ENCODE measurements around the gene EXTL2. TPM values are rescaled to one million over a fixed set of nuclear protein-coding genes. Genes with fewer than 3 reads are reported as not detected.

EXTL2 gene, protein sequence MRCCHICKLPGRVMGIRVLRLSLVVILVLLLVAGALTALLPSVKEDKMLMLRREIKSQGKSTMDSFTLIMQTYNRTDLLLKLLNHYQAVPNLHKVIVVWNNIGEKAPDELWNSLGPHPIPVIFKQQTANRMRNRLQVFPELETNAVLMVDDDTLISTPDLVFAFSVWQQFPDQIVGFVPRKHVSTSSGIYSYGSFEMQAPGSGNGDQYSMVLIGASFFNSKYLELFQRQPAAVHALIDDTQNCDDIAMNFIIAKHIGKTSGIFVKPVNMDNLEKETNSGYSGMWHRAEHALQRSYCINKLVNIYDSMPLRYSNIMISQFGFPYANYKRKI
- total RNA-seq (2021) (36.4 to 41.0 TPM (median 37.8 TPM) in 3 replicates), Bru-seq, nascent RNA (percentile 95 among the genes with signal in this experiment)
- long read RNA-seq, experiment 1, transcript EXTL2-202 (5 exons, 3,985 nt): major isoform, 86 of 239 reads
- long read RNA-seq, experiment 1, transcript EXTL2-201 (5 exons, 2,835 nt): minor isoform, 42 of 239 reads
- long read RNA-seq, experiment 1, partial matches to known transcripts: 29 of 239 reads
- long read RNA-seq, experiment 1, other reads (novel, unspliced or antisense): 80 of 239 reads
- long read RNA-seq, experiment 2, transcript EXTL2-201 (5 exons, 2,835 nt): minor isoform, 7 of 51 reads
- long read RNA-seq, experiment 2, transcript EXTL2-202 (5 exons, 3,985 nt): major isoform, 13 of 51 reads
- long read RNA-seq, experiment 2, partial matches to known transcripts: 4 of 51 reads
- long read RNA-seq, experiment 2, other reads (novel, unspliced or antisense): 27 of 51 reads
- long read RNA-seq, experiment 3, transcript EXTL2-201 (5 exons, 2,835 nt): minor isoform, 15 of 61 reads
- long read RNA-seq, experiment 3, transcript EXTL2-202 (5 exons, 3,985 nt): major isoform, 20 of 61 reads
- long read RNA-seq, experiment 3, partial matches to known transcripts: 2 of 61 reads
- long read RNA-seq, experiment 3, other reads (novel, unspliced or antisense): 21 of 61 reads

DNA sequence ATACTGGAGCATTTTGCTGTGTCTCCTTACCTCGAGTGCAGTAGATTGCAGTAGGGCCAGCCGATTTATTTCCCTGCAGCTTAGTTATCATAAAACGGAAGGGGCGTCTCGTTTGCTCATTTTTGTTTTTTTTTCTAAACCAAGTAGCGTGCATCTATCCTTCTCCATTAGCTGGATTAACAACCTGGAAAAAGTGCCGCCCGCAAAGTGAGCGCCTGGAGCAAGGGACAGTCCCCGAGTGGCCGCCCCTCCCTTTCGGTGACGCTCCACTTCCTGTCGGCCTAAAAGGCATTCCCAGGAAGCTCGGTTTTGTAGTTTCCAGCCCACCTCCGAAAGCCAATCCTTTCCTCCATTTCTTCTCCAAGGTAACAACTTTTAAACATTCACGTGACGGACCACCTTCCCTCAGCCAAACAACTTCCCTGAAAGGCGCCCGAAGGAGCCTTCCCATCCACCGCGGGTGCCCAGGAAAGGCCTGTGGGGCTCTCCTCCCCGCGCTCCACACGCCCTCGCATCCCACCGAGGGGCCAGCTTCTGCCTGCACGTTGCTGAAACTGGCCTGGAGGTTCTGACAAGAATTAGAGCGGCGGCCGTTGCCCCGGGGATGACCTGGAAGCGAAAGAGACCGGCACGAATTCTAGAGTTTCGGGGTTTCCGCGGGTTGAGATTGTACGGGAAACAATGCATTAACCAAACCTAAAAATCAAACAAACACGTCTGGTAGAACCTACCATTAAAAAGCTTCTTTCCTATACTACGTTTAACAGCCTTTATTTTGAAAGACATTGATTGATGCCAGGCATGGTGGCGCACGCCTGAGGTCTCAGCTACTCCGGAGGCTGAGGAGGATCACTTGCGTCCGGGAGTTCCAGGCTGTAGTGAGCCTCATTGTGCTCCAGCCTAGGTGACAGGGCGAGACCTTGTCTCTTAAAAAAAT, at the start of gene EXTL2:
Gene EXTL2, minus strand, starts transcription at position 240 of the 937 bp plus-strand sequence. CDS start 6,085 bp downstream, outside the sequence.
- Mint-ChIP-seq H3K9me3 (peaks cover 27% of the 10 kb centered on the region), H3K4me3 (peak within 1 kb of the TSS; percentile 100), H3K4me1 (peaks cover 25% of the 10 kb centered on the region), H3K36me3 (peaks cover 43% of the 10 kb centered on the region), H3K27ac (peak within 1 kb of the TSS; percentile 97), H3K27me3 (ENCODE audit: low read depth) (no peaks in the 10 kb centered on the region)
- DNase-seq (ENCODE audit: low spot score): peak; percentile 84
- CTCF ChIA-PET: interaction anchor here (1.1 to 1.9 kb wide), 5 partner anchors 13 to 431 kb away, joined by 3 to 9 read pairs (median 4); no protein-coding TSS in a partner anchor
- POLR2A ChIA-PET: no interaction called here
- ATAC-seq: peak; percentile 66
- TF ChIP-seq, protein P1, sequence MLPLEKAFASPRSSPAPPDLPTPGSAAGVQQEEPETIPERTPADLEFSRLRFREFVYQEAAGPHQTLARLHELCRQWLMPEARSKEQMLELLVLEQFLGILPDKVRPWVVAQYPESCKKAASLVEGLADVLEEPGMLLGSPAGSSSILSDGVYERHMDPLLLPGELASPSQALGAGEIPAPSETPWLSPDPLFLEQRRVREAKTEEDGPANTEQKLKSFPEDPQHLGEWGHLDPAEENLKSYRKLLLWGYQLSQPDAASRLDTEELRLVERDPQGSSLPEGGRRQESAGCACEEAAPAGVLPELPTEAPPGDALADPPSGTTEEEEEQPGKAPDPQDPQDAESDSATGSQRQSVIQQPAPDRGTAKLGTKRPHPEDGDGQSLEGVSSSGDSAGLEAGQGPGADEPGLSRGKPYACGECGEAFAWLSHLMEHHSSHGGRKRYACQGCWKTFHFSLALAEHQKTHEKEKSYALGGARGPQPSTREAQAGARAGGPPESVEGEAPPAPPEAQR (CRISPR knock-in tag; IDR thresholded peaks at IDR 0.05): no peak
- TF ChIP-seq, protein P2, sequence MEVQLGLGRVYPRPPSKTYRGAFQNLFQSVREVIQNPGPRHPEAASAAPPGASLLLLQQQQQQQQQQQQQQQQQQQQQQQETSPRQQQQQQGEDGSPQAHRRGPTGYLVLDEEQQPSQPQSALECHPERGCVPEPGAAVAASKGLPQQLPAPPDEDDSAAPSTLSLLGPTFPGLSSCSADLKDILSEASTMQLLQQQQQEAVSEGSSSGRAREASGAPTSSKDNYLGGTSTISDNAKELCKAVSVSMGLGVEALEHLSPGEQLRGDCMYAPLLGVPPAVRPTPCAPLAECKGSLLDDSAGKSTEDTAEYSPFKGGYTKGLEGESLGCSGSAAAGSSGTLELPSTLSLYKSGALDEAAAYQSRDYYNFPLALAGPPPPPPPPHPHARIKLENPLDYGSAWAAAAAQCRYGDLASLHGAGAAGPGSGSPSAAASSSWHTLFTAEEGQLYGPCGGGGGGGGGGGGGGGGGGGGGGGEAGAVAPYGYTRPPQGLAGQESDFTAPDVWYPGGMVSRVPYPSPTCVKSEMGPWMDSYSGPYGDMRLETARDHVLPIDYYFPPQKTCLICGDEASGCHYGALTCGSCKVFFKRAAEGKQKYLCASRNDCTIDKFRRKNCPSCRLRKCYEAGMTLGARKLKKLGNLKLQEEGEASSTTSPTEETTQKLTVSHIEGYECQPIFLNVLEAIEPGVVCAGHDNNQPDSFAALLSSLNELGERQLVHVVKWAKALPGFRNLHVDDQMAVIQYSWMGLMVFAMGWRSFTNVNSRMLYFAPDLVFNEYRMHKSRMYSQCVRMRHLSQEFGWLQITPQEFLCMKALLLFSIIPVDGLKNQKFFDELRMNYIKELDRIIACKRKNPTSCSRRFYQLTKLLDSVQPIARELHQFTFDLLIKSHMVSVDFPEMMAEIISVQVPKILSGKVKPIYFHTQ (CRISPR knock-in tag; IDR thresholded peaks at IDR 0.05): 0 out of 2 replicates have a peak, but pooled peaks have one; percentile 34
- TF ChIP-seq NFE2L1 (CRISPR knock-in tag; IDR thresholded peaks at IDR 0.05): no peak
- TF ChIP-seq, protein P3, sequence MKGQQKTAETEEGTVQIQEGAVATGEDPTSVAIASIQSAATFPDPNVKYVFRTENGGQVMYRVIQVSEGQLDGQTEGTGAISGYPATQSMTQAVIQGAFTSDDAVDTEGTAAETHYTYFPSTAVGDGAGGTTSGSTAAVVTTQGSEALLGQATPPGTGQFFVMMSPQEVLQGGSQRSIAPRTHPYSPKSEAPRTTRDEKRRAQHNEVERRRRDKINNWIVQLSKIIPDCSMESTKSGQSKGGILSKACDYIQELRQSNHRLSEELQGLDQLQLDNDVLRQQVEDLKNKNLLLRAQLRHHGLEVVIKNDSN (CRISPR knock-in tag; IDR thresholded peaks at IDR 0.05): peak; percentile 74
- TF ChIP-seq, protein P4, sequence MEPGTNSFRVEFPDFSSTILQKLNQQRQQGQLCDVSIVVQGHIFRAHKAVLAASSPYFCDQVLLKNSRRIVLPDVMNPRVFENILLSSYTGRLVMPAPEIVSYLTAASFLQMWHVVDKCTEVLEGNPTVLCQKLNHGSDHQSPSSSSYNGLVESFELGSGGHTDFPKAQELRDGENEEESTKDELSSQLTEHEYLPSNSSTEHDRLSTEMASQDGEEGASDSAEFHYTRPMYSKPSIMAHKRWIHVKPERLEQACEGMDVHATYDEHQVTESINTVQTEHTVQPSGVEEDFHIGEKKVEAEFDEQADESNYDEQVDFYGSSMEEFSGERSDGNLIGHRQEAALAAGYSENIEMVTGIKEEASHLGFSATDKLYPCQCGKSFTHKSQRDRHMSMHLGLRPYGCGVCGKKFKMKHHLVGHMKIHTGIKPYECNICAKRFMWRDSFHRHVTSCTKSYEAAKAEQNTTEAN (CRISPR knock-in tag; IDR thresholded peaks at IDR 0.05): no peak
- TF ChIP-seq, protein P5, sequence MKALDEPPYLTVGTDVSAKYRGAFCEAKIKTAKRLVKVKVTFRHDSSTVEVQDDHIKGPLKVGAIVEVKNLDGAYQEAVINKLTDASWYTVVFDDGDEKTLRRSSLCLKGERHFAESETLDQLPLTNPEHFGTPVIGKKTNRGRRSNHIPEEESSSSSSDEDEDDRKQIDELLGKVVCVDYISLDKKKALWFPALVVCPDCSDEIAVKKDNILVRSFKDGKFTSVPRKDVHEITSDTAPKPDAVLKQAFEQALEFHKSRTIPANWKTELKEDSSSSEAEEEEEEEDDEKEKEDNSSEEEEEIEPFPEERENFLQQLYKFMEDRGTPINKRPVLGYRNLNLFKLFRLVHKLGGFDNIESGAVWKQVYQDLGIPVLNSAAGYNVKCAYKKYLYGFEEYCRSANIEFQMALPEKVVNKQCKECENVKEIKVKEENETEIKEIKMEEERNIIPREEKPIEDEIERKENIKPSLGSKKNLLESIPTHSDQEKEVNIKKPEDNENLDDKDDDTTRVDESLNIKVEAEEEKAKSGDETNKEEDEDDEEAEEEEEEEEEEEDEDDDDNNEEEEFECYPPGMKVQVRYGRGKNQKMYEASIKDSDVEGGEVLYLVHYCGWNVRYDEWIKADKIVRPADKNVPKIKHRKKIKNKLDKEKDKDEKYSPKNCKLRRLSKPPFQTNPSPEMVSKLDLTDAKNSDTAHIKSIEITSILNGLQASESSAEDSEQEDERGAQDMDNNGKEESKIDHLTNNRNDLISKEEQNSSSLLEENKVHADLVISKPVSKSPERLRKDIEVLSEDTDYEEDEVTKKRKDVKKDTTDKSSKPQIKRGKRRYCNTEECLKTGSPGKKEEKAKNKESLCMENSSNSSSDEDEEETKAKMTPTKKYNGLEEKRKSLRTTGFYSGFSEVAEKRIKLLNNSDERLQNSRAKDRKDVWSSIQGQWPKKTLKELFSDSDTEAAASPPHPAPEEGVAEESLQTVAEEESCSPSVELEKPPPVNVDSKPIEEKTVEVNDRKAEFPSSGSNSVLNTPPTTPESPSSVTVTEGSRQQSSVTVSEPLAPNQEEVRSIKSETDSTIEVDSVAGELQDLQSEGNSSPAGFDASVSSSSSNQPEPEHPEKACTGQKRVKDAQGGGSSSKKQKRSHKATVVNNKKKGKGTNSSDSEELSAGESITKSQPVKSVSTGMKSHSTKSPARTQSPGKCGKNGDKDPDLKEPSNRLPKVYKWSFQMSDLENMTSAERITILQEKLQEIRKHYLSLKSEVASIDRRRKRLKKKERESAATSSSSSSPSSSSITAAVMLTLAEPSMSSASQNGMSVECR (CRISPR knock-in tag; IDR thresholded peaks at IDR 0.05; ENCODE audit: borderline replicate concordance): peak; percentile 41; the same call in 1 of the 2 replicates
- no peak for TF ChIP-seq SMAD3 (CRISPR knock-in tag; IDR thresholded peaks at IDR 0.05; ENCODE audit: borderline replicate concordance)
- TF ChIP-seq ZBTB21 (CRISPR knock-in tag; IDR thresholded peaks at IDR 0.05; ENCODE audit: borderline replicate concordance): no peak
- TF ChIP-seq, protein P6, sequence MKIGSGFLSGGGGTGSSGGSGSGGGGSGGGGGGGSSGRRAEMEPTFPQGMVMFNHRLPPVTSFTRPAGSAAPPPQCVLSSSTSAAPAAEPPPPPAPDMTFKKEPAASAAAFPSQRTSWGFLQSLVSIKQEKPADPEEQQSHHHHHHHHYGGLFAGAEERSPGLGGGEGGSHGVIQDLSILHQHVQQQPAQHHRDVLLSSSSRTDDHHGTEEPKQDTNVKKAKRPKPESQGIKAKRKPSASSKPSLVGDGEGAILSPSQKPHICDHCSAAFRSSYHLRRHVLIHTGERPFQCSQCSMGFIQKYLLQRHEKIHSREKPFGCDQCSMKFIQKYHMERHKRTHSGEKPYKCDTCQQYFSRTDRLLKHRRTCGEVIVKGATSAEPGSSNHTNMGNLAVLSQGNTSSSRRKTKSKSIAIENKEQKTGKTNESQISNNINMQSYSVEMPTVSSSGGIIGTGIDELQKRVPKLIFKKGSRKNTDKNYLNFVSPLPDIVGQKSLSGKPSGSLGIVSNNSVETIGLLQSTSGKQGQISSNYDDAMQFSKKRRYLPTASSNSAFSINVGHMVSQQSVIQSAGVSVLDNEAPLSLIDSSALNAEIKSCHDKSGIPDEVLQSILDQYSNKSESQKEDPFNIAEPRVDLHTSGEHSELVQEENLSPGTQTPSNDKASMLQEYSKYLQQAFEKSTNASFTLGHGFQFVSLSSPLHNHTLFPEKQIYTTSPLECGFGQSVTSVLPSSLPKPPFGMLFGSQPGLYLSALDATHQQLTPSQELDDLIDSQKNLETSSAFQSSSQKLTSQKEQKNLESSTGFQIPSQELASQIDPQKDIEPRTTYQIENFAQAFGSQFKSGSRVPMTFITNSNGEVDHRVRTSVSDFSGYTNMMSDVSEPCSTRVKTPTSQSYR (CRISPR knock-in tag; IDR thresholded peaks at IDR 0.05): no peak
- TF ChIP-seq, protein P7, sequence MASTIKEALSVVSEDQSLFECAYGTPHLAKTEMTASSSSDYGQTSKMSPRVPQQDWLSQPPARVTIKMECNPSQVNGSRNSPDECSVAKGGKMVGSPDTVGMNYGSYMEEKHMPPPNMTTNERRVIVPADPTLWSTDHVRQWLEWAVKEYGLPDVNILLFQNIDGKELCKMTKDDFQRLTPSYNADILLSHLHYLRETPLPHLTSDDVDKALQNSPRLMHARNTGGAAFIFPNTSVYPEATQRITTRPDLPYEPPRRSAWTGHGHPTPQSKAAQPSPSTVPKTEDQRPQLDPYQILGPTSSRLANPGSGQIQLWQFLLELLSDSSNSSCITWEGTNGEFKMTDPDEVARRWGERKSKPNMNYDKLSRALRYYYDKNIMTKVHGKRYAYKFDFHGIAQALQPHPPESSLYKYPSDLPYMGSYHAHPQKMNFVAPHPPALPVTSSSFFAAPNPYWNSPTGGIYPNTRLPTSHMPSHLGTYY (CRISPR knock-in tag; IDR thresholded peaks at IDR 0.05): no peak
- no peak for TF ChIP-seq GTF2I (CRISPR knock-in tag; conservative IDR thresholded peaks at IDR 0.05)
- TF ChIP-seq, protein P8, sequence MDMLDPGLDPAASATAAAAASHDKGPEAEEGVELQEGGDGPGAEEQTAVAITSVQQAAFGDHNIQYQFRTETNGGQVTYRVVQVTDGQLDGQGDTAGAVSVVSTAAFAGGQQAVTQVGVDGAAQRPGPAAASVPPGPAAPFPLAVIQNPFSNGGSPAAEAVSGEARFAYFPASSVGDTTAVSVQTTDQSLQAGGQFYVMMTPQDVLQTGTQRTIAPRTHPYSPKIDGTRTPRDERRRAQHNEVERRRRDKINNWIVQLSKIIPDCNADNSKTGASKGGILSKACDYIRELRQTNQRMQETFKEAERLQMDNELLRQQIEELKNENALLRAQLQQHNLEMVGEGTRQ (CRISPR knock-in tag; IDR thresholded peaks at IDR 0.05): peak; percentile 81
- TF ChIP-seq CREM (CRISPR knock-in tag; IDR thresholded peaks at IDR 0.05): 0 out of 2 replicates have a peak, but pooled peaks have one; percentile 52
- TF ChIP-seq ETV6 (CRISPR knock-in tag; IDR thresholded peaks at IDR 0.05): 0 out of 2 replicates have a peak, but pooled peaks have one; percentile 31
- no peak for TF ChIP-seq TP53 (CRISPR knock-in tag; IDR thresholded peaks at IDR 0.05)
